Astrocyte (in vitro differentiated cells and primary cell): ENCODE data around the gene ING3. TPM values are rescaled to one million over a fixed set of nuclear protein-coding genes. Genes with fewer than 3 reads are reported as not detected.

Experiments used
- DNase-seq: peaks from one replicate; pipeline ENCODE4 v3.0.0-alpha.2; 2010; ENCODE audit warnings: low read depth
- FAIRE-seq: peaks from 2 replicates; lab custom pipeline; 2011; peaks lifted over from hg19 to GRCh38; lab: Jason Lieb, UNC
- H2AFZ ChIP-seq: 2 replicates; pipeline ENCODE4 v1.6.0; 2012; ENCODE audit warnings: low read depth, low read length, inconsistent platforms
- H3K27ac ChIP-seq: 2 replicates; pipeline ENCODE4 v1.5.1; 2011; ENCODE audit warnings: low read depth, low read length, inconsistent platforms
- H3K27me3 ChIP-seq: 2 replicates; pipeline ENCODE4 v1.6.0; 2011; ENCODE audit warnings: low read length, inconsistent platforms; ENCODE audit not compliant: insufficient read depth
- H3K36me3 ChIP-seq: 2 replicates; pipeline ENCODE4 v1.5.1; 2011; ENCODE audit warnings: low read length, inconsistent platforms; ENCODE audit not compliant: insufficient read depth
- H3K4me1 ChIP-seq: 2 replicates; pipeline ENCODE4 v1.5.1; 2011; ENCODE audit warnings: low read length, inconsistent platforms; ENCODE audit not compliant: insufficient read depth
- H3K4me2 ChIP-seq: 2 replicates; pipeline ENCODE4 v1.6.0; 2012; ENCODE audit warnings: low read length, inconsistent platforms
- H3K4me3 ChIP-seq: 2 replicates; pipeline ENCODE4 v1.5.1; 2011; ENCODE audit warnings: low read depth, mild to moderate bottlenecking, low read length, inconsistent platforms; ENCODE audit not compliant: insufficient read depth
- H3K79me2 ChIP-seq: 2 replicates; pipeline ENCODE4 v1.6.0; 2012; ENCODE audit warnings: mild to moderate bottlenecking, low read length, inconsistent platforms; ENCODE audit not compliant: insufficient read depth
- H3K9ac ChIP-seq: 2 replicates; pipeline ENCODE4 v1.6.0; 2012; ENCODE audit warnings: mild to moderate bottlenecking, low read length, inconsistent platforms
- H3K9me3 ChIP-seq: 2 replicates; pipeline ENCODE4 v1.5.1; 2012; ENCODE audit warnings: low read depth, mild to moderate bottlenecking, low read length, inconsistent platforms; ENCODE audit not compliant: insufficient read depth
- H4K20me1 ChIP-seq: 2 replicates; pipeline ENCODE4 v1.6.0; 2012; ENCODE audit warnings: low read length, inconsistent platforms; ENCODE audit not compliant: insufficient read depth
- H3K27ac Mint-ChIP-seq: one replicate; pipeline ENCODE4 v1.8.0; 2021; ENCODE audit warnings: mild to moderate bottlenecking, mixed read lengths; ENCODE audit not compliant: unreplicated experiment
- H3K27me3 Mint-ChIP-seq: one replicate; pipeline ENCODE4 v1.8.0; 2021; ENCODE audit warnings: low read depth, mixed read lengths; ENCODE audit not compliant: unreplicated experiment
- H3K36me3 Mint-ChIP-seq: one replicate; pipeline ENCODE4 v1.8.0; 2021; ENCODE audit warnings: low read depth, mixed read lengths; ENCODE audit not compliant: unreplicated experiment
- H3K4me1 Mint-ChIP-seq: one replicate; pipeline ENCODE4 v1.8.0; 2021; ENCODE audit warnings: low read depth, mixed read lengths; ENCODE audit not compliant: unreplicated experiment
- H3K4me3 Mint-ChIP-seq: one replicate; pipeline ENCODE4 v1.8.0; 2021; ENCODE audit warnings: mild to moderate bottlenecking, moderate library complexity, mixed read lengths; ENCODE audit not compliant: unreplicated experiment
- H3K9me3 Mint-ChIP-seq: one replicate; pipeline ENCODE4 v1.8.0; 2021; ENCODE audit warnings: mild to moderate bottlenecking, mixed read lengths; ENCODE audit not compliant: unreplicated experiment
- CTCF ChIP-seq: IDR thresholded peaks from 2 replicates; pipeline ENCODE4 v1.5.1; 2011; ENCODE audit warnings: low read depth, mild to moderate bottlenecking, inconsistent platforms, low read length, moderate library complexity; ENCODE audit not compliant: insufficient read depth
- EZH2 ChIP-seq: IDR thresholded peaks from 2 replicates; pipeline ENCODE4 v1.6.1; 2012; ENCODE audit warnings: mild to moderate bottlenecking, low read length, inconsistent platforms; ENCODE audit not compliant: insufficient read depth
- total RNA-seq: library from RNA; stranded (reverse); gene quantifications from 2 replicates; pipeline ENCODE4 v1.2.1, GENCODE V29; 2021

The ING3 gene
- total RNA-seq, 1 donor from 2014 or later = 8.6 TPM

- Mint-ChIP-seq H3K36me3 (no peaks in the 10 kb centered on the region), H3K4me1 (peaks cover 36% of the 10 kb centered on the region), H3K9me3 (no peaks in the 10 kb centered on the region), H3K4me3 (no peak overlapping the region), H3K27me3 (no peaks in the 10 kb centered on the region), H3K27ac (peak overlapping the region; percentile 76)
- H4K20me1 ChIP-seq = no peaks in the 10 kb centered on the region
- H3K79me2 ChIP-seq = no peaks in the 10 kb centered on the region
- no peaks in the 10 kb centered on the region for H3K9me3 ChIP-seq
- no peak overlapping the region for H3K27ac ChIP-seq
- H2AFZ ChIP-seq = no peak overlapping the region
- H3K4me1 ChIP-seq = peaks cover 13% of the 10 kb centered on the region
- H3K4me2 ChIP-seq = peak overlapping the region; percentile 35
- no peaks in the 10 kb centered on the region for H3K36me3 ChIP-seq
- no peak overlapping the region for H3K9ac ChIP-seq
- H3K4me3 ChIP-seq = no peak overlapping the region
- TF ChIP-seq EZH2 (no peak), CTCF (no peak)
- no peaks in the 10 kb centered on the region for H3K27me3 ChIP-seq
- no peak for DNase-seq
- FAIRE-seq = no peak
Observed at GRCh38 chr7:121005996-121006584, 55.5 kb downstream of the ING3 start.

GRCh38 chr7:121006711-121007315 lies 56.2 kb downstream of the ING3 start:
- Mint-ChIP-seq H3K9me3 (no peaks in the 10 kb centered on the region), H3K27me3 (no peaks in the 10 kb centered on the region), H3K4me3 (no peak overlapping the region), H3K27ac (peak overlapping the region; percentile 83), H3K36me3 (no peaks in the 10 kb centered on the region), H3K4me1 (peaks cover 34% of the 10 kb centered on the region)
- H4K20me1 ChIP-seq = no peaks in the 10 kb centered on the region
- H3K36me3 ChIP-seq = no peaks in the 10 kb centered on the region
- no peaks in the 10 kb centered on the region for H3K9me3 ChIP-seq
- H3K4me2 ChIP-seq = peak overlapping the region; percentile 35
- DNase-seq (no peak), FAIRE-seq (no peak)
- no peak for TF ChIP-seq EZH2
- no peak for TF ChIP-seq CTCF
- no peak overlapping the region for H3K27ac ChIP-seq
- H3K9ac ChIP-seq = no peak overlapping the region
- peaks cover 13% of the 10 kb centered on the region for H3K4me1 ChIP-seq
- H2AFZ ChIP-seq = no peak overlapping the region
- H3K27me3 ChIP-seq = no peaks in the 10 kb centered on the region
- no peak overlapping the region for H3K4me3 ChIP-seq
- no peaks in the 10 kb centered on the region for H3K79me2 ChIP-seq

GRCh38 chr7:121008816-121009215 lies 58.2 kb downstream of the ING3 start:
- no peak overlapping the region for H3K4me2 ChIP-seq

More at GRCh38 chr7:121008816-121009215, 58.2 kb downstream of the ING3 start:
- Histone ChIP-seq H3K9me3 (no peaks in the 10 kb centered on the region), H3K27ac (no peak overlapping the region), H3K79me2 (no peaks in the 10 kb centered on the region), H3K36me3 (no peaks in the 10 kb centered on the region), H3K27me3 (no peaks in the 10 kb centered on the region), H2AFZ (no peak overlapping the region), H4K20me1 (no peaks in the 10 kb centered on the region), H3K9ac (no peak overlapping the region), H3K4me1 (peaks cover 4% of the 10 kb centered on the region), H3K4me3 (no peak overlapping the region)
- no peak overlapping the region for H3K27ac Mint-ChIP-seq
- peaks cover 21% of the 10 kb centered on the region for H3K4me1 Mint-ChIP-seq
- H3K27me3 Mint-ChIP-seq = no peaks in the 10 kb centered on the region
- TF ChIP-seq CTCF = no peak
- TF ChIP-seq EZH2 = no peak
- no peak for FAIRE-seq
- H3K4me3 Mint-ChIP-seq = no peak overlapping the region
- no peaks in the 10 kb centered on the region for H3K9me3 Mint-ChIP-seq
- H3K36me3 Mint-ChIP-seq = no peaks in the 10 kb centered on the region
- DNase-seq = no peak
